ENCODE data around the gene IFNK. TPM values are rescaled to one million over a fixed set of nuclear protein-coding genes. Genes with fewer than 3 reads are reported as not detected.

Gene IFNK
- total and polyA plus RNA-seq, 2 experiments from 2014 or later, result not detected

GRCh38 chr9:27503623-27504022 is 20.5 kb upstream of the IFNK start:
- H3K4me3 ChIP-seq, result no peak overlapping the region
- peaks cover 7% of the 10 kb centered on the region for H3K4me1 ChIP-seq (ENCODE audit: insufficient read depth)
- H3K27me3 ChIP-seq, result no peaks in the 10 kb centered on the region
- no peak for DNase-seq (ENCODE audit: low spot score)
- H3K9me3 ChIP-seq (ENCODE audit: low read depth), result no peaks in the 10 kb centered on the region
- 84% methylated on average over 4 of the region's 4 CpGs for WGBS (ENCODE audit: low lambda C conversion rate, missing lambda C conversion rate)
- no peak overlapping the region for H2AFZ ChIP-seq
- no peak overlapping the region for H3K27ac ChIP-seq
- H3K4me2 ChIP-seq, result no peak overlapping the region
- no peak for TF ChIP-seq EZH2phosphoT487 (IDR thresholded peaks at IDR 0.05; ENCODE audit: low read depth, severe bottlenecking, unreplicated experiment)
- no peaks in the 10 kb centered on the region for H3K9me2 ChIP-seq (replicated peaks; ENCODE audit: insufficient read depth)
- no peaks in the 10 kb centered on the region for H4K20me1 ChIP-seq (ENCODE audit: insufficient read depth, poor library complexity, severe bottlenecking)
- peaks cover 31% of the 10 kb centered on the region for H3K79me2 ChIP-seq
- no peaks in the 10 kb centered on the region for H3K36me3 ChIP-seq (replicated peaks; ENCODE audit: insufficient read depth, low read depth)

DNA sequence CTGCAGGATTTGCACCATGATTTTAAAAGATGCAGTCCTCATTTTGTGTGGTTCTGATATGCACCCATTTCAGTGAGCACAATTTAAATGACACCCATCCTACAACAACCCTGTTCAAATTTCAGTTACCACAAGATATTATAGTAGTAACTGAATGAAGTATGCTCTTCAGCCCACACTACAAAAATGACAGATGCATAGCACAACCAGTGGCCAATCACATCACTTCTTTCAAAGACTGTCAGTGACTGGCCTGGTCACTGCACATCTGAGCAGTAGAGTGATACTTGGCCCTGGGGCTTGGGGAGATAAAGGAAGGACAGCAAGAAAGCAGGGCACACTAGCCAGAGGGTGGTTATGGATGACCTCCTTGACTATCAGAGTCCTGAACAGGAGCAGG is 19.8 kb upstream of the IFNK start:
- H3K9me2 ChIP-seq (replicated peaks; ENCODE audit: insufficient read depth), result no peaks in the 10 kb centered on the region
- no peak for DNase-seq (ENCODE audit: low spot score)
- TF ChIP-seq EZH2 (IDR thresholded peaks at IDR 0.05; ENCODE audit: borderline replicate concordance) (no peak), CTCF (IDR thresholded peaks at IDR 0.05; ENCODE audit: poor library complexity) (no peak), EZH2phosphoT487 (IDR thresholded peaks at IDR 0.05; ENCODE audit: low read depth, severe bottlenecking, unreplicated experiment) (no peak)
- peaks cover 28% of the 10 kb centered on the region for H3K79me2 ChIP-seq
- H4K20me1 ChIP-seq (ENCODE audit: insufficient read depth, poor library complexity, severe bottlenecking), result no peaks in the 10 kb centered on the region
- H3K4me1 ChIP-seq (ENCODE audit: insufficient read depth), result peaks cover 1% of the 10 kb centered on the region
- no peak overlapping the region for H3K27ac ChIP-seq
- no peaks in the 10 kb centered on the region for H3K36me3 ChIP-seq (replicated peaks; ENCODE audit: insufficient read depth, low read depth)
- no peaks in the 10 kb centered on the region for H3K9me3 ChIP-seq (ENCODE audit: low read depth)
- no peaks in the 10 kb centered on the region for H3K27me3 ChIP-seq
- H3K4me2 ChIP-seq, result no peak overlapping the region
- H2AFZ ChIP-seq, result no peak overlapping the region
- H3K4me3 ChIP-seq, result no peak overlapping the region

- Histone ChIP-seq H3K9me2 (replicated peaks; ENCODE audit: insufficient read depth) (no peaks in the 10 kb centered on the region), H2AFZ (no peak overlapping the region), H3K9me3 (ENCODE audit: low read depth) (no peaks in the 10 kb centered on the region), H4K20me1 (ENCODE audit: insufficient read depth, poor library complexity, severe bottlenecking) (no peaks in the 10 kb centered on the region), H3K4me1 (ENCODE audit: insufficient read depth) (no peaks in the 10 kb centered on the region), H3K27me3 (no peaks in the 10 kb centered on the region), H3K4me3 (no peak overlapping the region), H3K27ac (no peak overlapping the region), H3K36me3 (replicated peaks; ENCODE audit: insufficient read depth, low read depth) (no peaks in the 10 kb centered on the region), H3K79me2 (peaks cover 25% of the 10 kb centered on the region), H3K4me2 (no peak overlapping the region)
- 89% methylated on average over 5 of the region's 5 CpGs for WGBS (ENCODE audit: low lambda C conversion rate, missing lambda C conversion rate)
- TF ChIP-seq CTCF (IDR thresholded peaks at IDR 0.05; ENCODE audit: poor library complexity), result no peak
- no peak for TF ChIP-seq EZH2phosphoT487 (IDR thresholded peaks at IDR 0.05; ENCODE audit: low read depth, severe bottlenecking, unreplicated experiment)
- TF ChIP-seq EZH2 (IDR thresholded peaks at IDR 0.05; ENCODE audit: borderline replicate concordance), result no peak
- no peak for DNase-seq (ENCODE audit: low spot score)
Measured at GRCh38 chr9:27505744-27506161, 18.3 kb upstream of the IFNK start.

DNA sequence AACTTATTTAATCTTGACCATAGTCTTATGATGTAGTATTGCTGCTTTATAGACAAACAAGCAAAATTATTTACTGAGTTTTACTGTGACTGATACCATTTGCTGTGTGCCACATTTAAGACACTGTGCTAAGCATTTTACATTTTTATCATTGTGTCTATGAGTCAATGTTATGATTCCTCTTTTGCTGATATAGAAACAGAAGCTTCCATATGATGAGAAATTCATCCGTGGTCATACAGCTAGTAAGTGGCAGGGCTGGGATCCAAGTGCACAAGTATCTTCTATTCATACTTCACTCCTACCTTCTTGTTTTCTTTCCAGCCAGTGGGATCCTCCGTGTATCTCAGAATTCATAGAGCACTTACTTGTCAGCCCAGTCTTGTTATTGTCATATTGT is 17.1 kb upstream of the IFNK start:
- H3K4me3 ChIP-seq, result no peak overlapping the region

More for the DNA sequence above, 17.1 kb upstream of the IFNK start:
- H3K27ac ChIP-seq, result no peak overlapping the region
- H3K79me2 ChIP-seq, result peaks cover 33% of the 10 kb centered on the region
- H4K20me1 ChIP-seq (ENCODE audit: insufficient read depth, poor library complexity, severe bottlenecking), result no peaks in the 10 kb centered on the region
- DNase-seq (ENCODE audit: low spot score), result no peak
- no peak for TF ChIP-seq CTCF (IDR thresholded peaks at IDR 0.05; ENCODE audit: poor library complexity)
- no peak for TF ChIP-seq EZH2 (IDR thresholded peaks at IDR 0.05; ENCODE audit: borderline replicate concordance)
- TF ChIP-seq EZH2phosphoT487 (IDR thresholded peaks at IDR 0.05; ENCODE audit: low read depth, severe bottlenecking, unreplicated experiment), result no peak
- H3K27me3 ChIP-seq, result no peaks in the 10 kb centered on the region
- H3K4me1 ChIP-seq (ENCODE audit: insufficient read depth), result no peaks in the 10 kb centered on the region
- no peaks in the 10 kb centered on the region for H3K36me3 ChIP-seq (replicated peaks; ENCODE audit: insufficient read depth, low read depth)
- H3K4me2 ChIP-seq, result no peak overlapping the region
- no peak overlapping the region for H2AFZ ChIP-seq
- 47% methylated on average over 2 of the region's 2 CpGs for WGBS (ENCODE audit: low lambda C conversion rate, missing lambda C conversion rate)
- no peaks in the 10 kb centered on the region for H3K9me2 ChIP-seq (replicated peaks; ENCODE audit: insufficient read depth)
- no peaks in the 10 kb centered on the region for H3K9me3 ChIP-seq (ENCODE audit: low read depth)

All from hepatocyte (in vitro differentiated cells).